ENCODE data around the gene SSBP3.

SSBP3 gene

DNA sequence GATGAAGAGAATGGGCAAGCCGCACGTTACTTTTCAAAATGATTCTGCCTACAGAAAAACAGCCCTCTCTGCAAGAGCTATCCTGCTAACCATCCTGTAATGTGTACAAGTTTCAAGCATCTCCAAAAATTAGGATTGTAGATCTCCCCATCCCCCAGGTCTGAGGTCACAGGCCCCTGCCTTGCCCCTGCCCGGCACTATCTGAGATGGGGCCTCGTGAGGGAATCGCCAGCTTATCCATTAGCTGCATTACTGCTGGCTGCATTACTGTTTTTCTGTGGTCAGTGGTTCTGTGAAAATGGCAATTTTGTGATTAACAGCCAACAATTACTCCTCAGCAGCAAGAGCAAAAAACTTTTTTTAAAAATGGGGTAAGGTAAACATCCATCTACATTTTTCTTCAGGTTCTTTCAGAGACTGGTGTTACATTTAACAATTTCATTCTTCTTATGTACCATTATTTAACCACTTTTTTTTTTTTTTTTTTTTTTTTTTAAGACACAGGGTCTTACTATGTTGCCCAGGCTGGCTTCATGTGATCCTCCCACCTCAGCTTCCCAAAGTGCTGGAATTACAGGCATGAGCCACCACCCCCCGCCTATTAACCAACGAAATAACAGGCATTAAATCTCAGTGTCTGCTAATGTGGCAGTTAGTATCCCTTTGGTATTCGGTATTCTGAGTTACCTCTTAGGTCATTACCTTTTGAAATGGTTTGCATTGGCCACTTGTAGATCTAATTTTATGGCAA is 122.4 kb downstream of the SSBP3 start:
- DNase-seq (ENCODE audit: low read depth) = no peak

DNA sequence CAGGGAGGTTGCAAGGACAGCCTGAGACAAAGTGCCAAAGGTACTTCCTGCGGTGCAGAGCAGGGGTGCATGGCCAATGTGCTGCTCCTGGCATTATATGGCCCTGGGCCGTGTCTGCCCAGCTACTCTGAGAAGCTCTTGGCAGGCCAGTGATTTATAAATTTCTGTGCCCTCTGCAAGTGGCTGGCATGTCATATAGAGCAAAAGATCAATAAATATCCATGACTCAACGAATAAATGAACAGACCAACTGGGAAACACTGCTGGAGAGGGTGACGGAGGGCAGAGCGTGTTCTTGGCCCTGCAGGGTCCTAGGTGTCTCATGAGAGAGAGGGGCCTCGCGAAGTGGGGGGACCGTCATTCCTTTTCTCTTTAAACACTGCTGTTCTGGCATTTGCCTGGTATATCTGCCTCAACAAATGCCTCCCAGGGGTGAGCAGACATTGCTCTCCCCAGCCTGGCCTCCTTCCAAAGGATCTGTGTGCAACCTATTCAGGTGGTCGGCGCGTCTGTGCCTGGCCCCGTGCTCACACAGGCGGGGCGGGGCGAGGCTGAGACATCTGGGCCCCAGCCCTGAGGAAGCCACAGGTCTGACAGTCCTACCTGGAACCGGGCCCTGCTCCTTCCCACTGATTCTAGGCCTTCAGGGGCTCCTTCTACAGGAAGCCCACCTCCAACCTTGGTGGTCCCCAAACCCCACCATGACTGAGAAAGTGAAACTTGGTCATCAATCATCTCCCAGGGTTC is 123.9 kb downstream of the SSBP3 start:
- no peak for DNase-seq (ENCODE audit: low read depth)

DNA sequence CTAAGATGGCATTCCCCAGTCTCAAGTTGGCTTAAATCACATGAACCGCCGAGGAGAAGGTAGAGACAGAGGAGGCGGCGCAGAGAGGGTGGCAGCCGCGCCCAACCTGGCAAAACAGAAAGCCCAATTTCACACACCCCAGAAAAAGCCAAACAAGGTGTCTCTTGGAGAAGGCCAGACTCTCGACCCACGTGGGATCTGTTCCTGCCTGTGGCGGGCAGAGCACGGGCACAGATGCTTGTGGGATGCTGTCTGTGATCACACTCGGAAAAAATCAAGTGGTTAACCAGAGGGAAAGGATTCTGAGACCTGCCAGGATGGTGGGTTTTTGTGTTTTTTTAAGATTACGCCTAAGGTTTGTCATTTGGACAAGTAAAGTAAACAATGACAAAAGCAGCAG is 125.5 kb downstream of the SSBP3 start:
- DNase-seq (ENCODE audit: low read depth) = no peak

DNA sequence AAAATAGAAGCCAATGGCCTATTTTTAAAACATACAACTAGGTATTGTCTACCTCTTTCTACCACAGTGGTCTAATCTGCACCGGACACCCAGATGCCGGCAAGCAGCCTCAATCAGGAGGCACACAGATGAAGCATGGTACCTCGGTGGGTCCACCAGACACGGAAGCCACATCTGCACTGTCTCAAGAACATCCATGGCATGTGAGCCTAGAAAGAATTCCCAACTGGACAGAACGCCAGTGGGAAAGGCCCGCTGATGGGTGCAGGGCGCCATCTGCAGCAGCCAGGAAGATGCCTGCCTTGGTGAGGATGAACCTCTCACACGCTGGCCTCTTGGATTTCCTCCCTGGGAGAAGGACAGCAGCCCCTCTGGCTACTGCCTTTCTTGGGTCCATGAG is 126.7 kb downstream of the SSBP3 start:
- no peak for DNase-seq (ENCODE audit: low read depth)

DNA sequence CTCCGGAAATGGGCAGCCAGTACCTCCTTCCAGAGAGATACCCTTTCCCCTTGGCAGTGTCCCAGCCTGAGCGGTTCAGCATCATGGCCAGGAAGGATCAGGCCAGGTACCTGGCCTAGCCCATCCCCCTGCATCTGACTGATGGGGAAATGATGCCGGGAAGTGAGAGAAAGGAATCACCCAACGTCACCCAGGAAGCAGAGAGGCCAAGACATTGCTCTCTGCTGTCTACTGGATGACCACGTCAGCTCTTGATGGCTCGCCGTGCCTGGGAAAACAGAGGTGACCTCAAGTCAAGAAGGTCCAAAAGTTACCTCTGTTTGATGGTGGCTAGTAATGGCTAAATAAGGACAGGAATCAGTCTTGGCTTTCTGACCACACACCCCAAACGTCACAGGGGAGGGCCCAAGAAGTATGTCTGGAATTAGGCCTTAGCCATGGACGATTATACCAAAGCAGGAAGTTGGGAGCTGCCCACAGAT is 127.2 kb downstream of the SSBP3 start:
- no peak for DNase-seq (ENCODE audit: low read depth)

DNA sequence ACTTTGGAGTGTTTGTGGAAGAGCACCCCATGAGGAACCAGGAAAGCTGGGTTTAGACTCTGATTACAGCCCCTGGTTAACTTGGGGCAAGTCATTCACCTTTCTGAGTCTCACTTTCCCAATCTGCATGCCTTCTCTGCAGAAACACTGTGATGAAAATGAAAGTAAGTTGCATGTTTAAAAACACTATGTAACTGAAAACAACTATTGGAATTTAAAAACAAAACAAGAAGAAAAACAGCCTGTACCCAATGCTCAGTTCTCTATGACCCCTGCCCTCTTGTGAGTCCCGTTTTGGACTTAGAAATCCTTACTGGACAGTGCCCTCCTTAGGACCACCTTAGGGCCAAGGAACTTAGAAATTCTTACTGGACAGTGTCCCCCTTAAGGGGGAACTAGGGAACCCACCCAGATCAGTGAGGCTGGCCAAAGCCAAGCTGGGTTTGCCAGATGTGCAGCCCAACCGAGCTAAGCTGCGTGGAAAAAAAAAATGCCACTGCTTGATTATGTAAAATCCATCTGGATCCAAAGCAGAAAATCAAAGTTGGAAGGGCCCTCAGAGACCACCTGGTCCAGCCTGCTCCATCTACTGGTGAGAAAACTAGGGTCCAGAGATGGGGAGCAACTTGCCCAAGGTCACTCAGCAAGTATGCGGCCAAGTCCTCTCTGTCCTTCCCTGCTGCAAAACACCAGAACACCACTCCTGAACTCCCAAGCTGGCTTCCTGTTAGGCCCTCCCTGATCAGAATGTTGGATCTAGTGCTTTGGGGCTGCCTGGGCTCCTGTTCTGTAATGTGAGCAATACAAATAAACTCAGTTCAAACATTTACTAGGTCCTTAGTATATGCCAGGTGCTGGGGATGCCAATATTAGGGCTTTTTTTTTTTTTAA is 128.5 kb downstream of the SSBP3 start:
- DNase-seq (ENCODE audit: low read depth) = no peak

DNA sequence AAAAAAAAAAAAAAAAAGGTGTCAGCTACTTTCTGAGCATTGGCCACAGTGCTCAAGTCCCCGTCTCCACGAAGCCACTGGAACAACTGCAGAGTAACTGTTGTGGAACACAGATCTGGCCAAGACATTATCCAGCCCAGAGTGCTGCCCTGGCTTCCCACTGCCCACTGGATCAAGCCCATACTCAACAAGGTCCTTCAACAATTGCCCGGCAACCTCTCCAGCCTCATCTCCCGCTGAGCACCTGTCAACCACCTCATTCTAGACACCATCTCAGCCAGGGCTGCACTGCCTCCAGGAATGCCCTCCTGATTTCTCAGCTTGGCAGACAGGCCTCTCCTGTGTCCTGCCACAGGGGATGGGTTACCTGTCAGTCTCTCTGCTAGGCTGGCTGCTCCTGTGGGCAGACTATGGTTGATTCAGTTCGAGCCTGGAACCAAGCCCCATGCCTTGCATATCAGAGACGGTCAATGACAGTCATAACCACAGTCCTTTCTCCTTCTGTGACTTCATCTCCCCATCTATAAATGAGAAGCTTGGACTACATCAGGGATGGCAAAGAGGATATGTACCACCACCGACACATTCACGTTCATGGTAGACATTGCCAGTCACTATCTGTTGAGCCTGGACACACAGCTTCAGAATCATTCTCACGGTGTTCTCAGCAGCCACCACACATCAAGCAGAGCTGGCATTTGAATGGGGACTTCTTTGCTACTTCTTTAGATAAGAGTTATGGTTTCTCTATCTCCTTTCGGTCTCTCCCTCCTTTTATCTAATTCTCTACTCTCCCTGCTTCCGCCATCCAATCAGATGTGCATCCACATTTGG is 129.4 kb downstream of the SSBP3 start:
- DNase-seq (ENCODE audit: low read depth) = no peak

DNA sequence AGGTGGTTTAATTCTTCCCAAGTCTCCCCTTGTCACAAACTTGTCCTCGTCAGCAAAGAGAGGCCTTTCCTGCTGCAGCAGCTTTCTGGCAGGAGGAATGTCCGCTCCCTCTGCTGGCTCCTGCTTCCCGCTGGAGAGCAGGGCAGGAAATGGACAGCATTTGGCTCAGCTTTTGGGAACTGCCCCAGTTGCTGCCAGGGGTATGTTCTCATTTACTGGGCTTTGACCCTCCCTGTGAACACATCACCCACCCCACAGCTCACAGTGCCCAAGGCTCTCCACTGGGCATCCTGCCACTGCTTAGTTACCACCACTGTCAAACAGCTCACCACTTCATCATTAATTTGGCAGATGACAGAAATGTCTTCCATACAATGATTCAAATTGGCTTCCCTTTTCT is 130.8 kb downstream of the SSBP3 start:
- no peak for DNase-seq (ENCODE audit: low read depth)

DNA sequence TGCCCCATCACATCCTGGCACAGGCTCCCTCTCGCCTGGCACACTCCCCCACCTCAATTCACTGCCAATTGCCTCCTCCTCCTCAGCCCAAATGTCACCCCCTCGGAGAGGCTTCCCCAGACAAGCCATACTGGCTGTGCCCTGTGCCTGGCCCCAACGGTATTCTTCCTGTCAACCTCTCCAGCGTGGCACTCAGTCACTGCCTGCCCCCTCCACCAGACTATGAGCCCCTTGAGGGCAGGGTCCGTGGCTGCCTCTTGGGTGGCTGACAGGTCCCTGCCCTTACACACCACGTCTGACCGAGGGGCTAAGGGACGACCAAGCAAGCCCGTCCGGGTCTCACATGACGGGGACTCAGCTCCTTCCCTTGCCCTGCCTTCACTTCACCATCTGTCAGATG is 131.3 kb downstream of the SSBP3 start:
- no peak for DNase-seq (ENCODE audit: low read depth)

DNA sequence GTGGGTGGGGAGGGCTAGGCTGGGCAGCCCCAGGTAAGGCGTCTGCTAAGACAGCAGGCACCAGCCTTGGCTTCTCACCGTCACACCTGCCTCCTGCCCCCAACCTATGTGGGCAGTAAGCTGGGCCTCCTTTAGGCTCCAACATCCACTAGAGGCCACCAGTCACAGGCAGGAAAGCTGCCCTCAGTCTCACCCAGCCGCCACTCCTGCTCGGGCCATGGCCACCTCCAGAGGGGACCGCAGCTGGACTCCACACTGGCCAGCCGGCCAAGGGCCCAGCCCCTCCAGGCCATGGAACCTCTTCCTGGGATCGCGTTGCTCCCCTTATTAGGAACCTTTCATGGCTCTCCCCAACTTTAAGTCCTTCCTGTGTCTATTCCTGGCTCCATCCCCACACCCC is 131.7 kb downstream of the SSBP3 start:
- DNase-seq (ENCODE audit: low read depth) = no peak

DNA sequence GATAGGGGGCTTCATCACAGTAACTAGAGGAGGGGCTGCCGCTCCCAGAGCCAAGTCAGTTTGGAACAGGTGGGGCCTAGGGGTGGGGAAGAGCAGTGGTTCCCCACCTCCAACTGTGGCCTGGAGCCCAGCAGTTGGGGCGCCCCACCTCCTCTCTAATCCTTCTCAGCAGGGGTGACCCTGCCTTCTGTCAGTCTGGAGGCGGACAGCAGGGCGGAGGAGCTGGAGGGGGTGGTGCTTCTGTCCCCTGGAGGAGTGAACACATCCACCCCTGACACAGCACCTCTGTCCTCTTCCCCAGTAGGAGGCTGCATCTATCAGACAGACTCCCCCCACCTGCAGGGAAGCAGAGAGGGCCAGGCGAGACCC is 132.4 kb downstream of the SSBP3 start:
- no peak for DNase-seq (ENCODE audit: low read depth)

DNA sequence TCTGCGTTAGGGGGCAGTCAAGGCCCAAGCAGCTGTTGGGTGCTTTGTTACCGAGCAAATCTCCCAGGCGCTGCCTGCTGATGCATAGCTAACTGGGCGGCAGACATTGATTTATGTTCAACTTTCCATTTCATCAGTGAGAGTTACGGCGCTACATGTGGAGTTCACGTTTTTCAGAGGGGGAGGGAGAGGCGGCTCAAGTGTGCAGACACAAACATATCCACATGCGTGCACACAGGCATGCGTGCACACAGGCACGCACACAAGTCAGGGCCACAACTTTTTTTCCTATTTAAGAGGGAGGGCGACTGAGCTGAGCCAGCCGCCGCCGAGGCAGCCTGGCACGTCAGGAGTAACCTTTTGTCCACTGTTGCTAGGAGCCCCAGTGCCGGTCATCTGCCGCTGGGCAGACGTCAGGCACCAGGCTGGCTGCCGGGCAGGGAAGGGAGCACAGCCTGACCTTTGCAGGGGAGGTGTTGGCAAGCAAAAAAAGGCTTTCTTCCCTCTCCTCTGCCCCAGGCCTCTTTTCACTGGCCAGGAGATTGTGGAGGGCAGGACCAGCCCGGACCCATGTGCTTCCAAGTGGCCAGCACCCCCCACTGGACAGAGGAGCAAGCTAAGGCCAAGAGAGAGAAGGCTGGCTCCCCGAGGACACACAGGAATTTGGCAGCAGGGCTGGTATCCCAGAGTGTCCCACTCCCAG is 133.0 kb downstream of the SSBP3 start:
- DNase-seq (ENCODE audit: low read depth) = no peak

DNA sequence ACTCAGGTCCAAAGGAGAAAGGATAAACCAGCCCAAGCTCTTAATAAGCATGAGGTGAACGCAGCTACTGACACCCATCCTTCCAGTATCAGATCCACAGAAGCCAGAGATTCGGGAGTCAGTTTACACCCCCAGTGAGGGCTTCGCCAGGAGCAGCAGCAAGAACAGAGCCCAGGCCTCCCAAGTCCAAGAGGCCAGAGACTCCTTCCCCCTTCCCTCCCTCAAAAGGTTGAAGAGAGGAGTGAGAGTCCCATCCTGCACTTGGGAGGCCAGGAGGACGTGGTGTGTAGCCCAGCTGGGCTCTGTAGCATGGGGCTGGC is 133.5 kb downstream of the SSBP3 start:
- DNase-seq (ENCODE audit: low read depth) = no peak

DNA sequence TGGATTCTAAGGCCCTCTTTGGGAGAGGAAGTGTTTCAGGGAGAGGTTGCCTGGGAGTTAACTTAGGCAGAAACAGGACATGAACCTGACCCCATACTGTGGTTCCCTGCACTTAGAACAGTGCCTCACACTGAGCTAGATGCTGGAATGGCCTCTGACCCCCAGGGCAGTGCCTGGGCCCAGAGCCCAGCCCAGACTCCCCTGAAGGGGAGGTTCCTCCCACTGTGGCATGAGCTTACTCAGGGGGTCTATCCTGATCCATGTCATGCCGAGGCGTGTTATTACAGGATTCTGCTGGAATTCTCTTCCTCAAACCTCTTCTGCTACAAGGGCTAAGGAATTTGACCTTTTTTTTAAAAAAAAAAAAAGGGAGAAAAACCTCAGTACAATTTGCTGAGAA is 134.1 kb downstream of the SSBP3 start:
- no peak for DNase-seq (ENCODE audit: low read depth)

DNA sequence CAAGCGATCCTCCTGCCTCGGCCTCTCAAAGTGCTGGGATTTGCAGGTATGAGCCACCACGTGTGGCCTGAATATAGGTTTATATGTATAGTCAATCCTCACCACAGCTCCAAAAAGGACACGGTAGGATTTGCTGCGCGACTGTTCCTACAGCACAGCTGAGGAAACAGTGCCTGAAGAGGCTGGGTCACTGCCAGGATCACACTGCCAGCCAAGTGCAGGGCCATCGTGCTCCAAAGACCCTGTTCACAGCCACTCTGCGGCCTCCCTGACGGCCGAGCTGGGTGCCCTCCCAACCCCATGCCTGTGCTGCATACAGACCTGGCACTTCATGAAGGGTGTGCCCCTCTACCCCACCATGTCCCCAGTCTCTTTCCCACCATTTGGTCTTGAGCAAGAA is 134.9 kb downstream of the SSBP3 start:
- no peak for DNase-seq (ENCODE audit: low read depth)

DNA sequence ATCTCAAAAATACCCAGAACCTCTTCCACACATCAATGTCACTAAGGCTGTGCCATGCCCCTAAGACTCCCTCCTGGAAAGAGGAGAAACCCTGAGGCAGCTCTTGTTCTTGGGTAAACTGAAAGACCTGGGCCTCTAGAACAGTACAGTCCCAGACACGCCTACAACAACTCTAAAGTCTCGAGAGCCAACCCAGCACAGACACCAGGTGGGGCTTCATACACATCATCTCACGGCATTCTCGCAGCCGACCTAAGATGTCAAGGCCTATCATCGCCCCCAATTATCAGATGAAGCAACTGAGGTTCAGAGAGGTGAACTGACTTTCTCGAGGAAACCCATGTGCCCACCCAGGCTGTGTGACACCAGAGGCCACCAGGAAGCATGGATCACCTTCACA is 135.7 kb downstream of the SSBP3 start:
- no peak for DNase-seq (ENCODE audit: low read depth)

DNA sequence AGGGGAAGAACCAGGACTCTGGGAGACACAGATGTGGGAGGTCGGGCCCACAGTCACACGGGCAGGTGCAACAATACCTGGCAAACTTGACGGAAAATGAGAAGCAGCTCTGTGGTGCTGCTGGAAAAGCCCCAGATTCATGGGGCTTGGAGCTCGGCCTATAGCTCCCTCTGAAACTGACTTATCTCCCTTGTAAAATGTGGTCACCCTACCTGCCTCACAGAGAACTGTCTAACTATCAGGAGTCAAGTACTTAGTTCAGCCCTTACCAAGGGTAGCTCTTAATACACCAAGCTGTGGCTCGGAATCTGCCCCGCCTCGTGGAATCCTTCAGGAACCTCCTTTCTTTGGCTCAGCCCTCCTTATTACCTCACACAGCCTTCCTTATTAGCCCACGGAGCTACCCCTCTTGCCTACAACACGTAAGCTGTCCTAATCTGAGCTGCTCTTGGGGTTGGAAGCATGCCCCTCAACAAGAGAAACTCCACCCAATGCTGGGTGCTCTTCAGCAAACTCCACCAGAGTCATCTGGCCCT is 137.4 kb downstream of the SSBP3 start:
- no peak for DNase-seq (ENCODE audit: low read depth)

DNA sequence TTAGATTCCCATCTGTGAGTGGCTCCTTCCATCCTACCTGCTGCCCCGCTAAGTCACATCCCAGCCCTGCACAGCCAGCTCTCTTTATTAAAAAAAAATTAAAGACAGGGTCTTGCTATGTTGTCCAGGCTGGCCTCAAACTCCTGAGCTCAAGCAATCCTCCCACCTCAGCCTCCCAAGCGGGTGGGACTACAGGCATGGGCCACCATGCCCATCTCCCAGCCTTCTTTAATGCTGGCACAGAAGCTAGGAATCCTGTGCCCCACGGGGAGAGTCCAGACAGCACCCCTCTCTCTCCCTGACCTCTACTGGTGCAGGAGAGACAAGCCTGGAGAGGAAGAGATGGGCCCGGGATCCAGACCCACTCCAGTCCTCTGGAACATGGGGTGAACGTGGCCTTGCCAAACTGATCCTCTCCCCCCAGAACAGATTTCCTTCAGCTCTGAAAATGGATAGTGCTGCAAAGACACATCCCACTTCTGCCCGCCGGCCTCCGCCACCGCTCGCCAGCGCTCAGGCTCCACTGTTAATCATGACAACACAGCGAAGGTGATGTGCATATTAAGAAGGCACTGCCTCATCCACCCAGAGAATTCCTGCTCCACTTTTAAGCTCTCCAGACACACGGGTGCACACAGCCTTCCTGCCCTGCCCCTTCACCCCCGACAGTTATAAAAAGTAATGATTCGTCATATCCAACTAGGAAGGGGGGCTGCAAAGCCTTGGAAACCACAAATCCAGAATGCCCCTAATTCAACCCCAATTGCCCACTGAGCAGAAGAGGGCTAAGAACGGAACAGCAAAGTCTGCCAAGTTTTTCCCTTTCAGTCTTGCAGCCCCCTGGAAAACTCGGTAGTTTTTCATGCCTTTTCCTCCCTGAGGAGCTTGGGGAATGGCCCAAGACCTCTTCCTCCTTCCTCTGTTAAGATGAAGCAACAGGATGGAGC is 138.1 kb downstream of the SSBP3 start:
- DNase-seq (ENCODE audit: low read depth) = no peak

DNA sequence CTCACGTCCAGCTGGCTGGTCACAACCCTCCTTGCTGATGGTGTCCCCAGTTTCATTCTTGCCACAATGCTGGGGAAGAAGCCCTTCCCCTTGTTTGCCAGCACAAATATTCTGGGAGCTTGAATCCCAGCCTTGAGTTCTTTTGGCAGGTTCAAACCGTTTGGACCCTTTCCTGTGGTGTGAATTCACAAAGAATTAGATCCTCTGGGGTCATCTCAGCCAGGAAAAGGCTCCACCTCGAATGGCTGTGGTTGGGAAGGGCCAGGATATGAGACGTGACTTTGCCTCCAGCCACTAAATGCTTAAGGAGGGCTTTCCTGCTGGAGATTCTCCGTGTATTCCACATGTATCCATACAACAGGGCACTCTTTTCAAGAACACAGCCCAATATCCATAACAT is 139.3 kb downstream of the SSBP3 start:
- no peak for DNase-seq (ENCODE audit: low read depth)

DNA sequence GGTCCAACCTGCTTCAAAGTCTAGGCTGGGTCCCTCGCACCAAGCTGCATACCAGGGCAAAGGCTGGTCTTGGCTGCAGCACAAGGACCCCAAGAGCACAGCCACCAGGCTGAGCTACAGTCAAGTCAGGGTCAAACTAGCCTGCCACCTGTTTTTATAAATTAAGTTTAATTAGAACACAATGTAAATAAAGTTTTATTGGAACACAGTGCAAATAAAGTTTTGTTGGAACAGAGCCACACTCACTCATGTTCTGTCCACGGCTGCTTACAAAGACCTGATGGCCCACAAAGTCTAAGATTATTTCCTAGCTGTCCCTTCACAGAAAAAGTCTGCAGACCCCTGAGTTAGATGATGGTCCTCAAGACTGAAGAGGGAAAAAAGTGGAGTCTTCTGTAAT is 140.0 kb downstream of the SSBP3 start:
- DNase-seq (ENCODE audit: low read depth) = no peak
